PC-3 (cell line): ENCODE results near the gene CST6. TPM values are rescaled to one million over a fixed set of nuclear protein-coding genes. Genes with fewer than 3 reads are reported as not detected.

Experiments
- ATAC-seq: fragments of 200-7000 bp; cut with Tn5 transposase; 2 replicates; pipeline ENCODE4 v1.9.1; 2020; ENCODE audit warnings: mild to moderate bottlenecking, moderate library complexity
- BruUV-seq: library from RNA; stranded (reverse); fragments of 400-500 nt; replicated peaks from 2 replicates; lab custom pipeline; 2021; lab: Mats Ljungman, UMichigan
- CTCF ChIA-PET: fragments of 300-600 bp; sonication (Branson Sonifier 250); formaldehyde crosslinking; loops from one replicate; lab custom pipeline; 2022; ENCODE audit warnings: antibody characterized with exemption; lab: Charles Lee
- POLR2A ChIA-PET: fragments of 300-600 bp; sonication (Branson Sonifier 250); formaldehyde crosslinking; loops from one replicate; lab custom pipeline; 2022; ENCODE audit warnings: antibody characterized with exemption; ENCODE audit not compliant: unreplicated experiment; lab: Charles Lee
- DNase-seq: peaks from one replicate; pipeline ENCODE4 v3.0.0-alpha.2; 2015
- H2AFZ ChIP-seq: fragments of 300-600 bp; sonication (generic); 2 replicates; pipeline ENCODE4 v1.6.0; 2016; ENCODE audit warnings: antibody characterized with exemption, low read length
- H3F3A ChIP-seq: fragments of 300-600 bp; sonication (generic); one replicate; pipeline ENCODE4 v1.6.0; 2017; ENCODE audit warnings: antibody characterized with exemption, low read length, control low read depth, mild to moderate bottlenecking; ENCODE audit not compliant: unreplicated experiment
- H3K27ac ChIP-seq: fragments of 300-600 bp; sonication (generic); 2 replicates; pipeline ENCODE4 v1.5.1; 2016; ENCODE audit warnings: mild to moderate bottlenecking, low read length
- H3K27me3 ChIP-seq: fragments of 300-600 bp; sonication (generic); 2 replicates; pipeline ENCODE4 v1.6.1; 2016; ENCODE audit warnings: low read length, mixed read lengths
- H3K36me3 ChIP-seq: fragments of 300-600 bp; sonication (generic); 2 replicates; pipeline ENCODE4 v1.6.1; 2016; ENCODE audit warnings: low read depth, mixed run types, low read length, mixed read lengths
- H3K4me1 ChIP-seq: fragments of 300-600 bp; sonication (generic); 2 replicates; pipeline ENCODE4 v1.5.1; 2016; ENCODE audit warnings: low read length; ENCODE audit not compliant: insufficient read depth
- H3K4me2 ChIP-seq: fragments of 300-600 bp; sonication (generic); 2 replicates; pipeline ENCODE4 v1.6.0; 2016; ENCODE audit warnings: low read length
- H3K4me3 ChIP-seq: fragments of 300-600 bp; sonication (generic); 2 replicates; pipeline ENCODE4 v1.5.1; 2016; ENCODE audit warnings: mild to moderate bottlenecking, low read length, mixed read lengths
- H3K79me2 ChIP-seq: fragments of 300-600 bp; sonication (generic); 2 replicates; pipeline ENCODE4 v1.6.1; 2017; ENCODE audit warnings: low read length, mixed read lengths
- H3K9ac ChIP-seq: fragments of 300-600 bp; sonication (generic); 2 replicates; pipeline ENCODE4 v1.6.0; 2016; ENCODE audit warnings: mild to moderate bottlenecking, low read length
- H3K9me2 ChIP-seq: fragments of 300-600 bp; sonication (generic); replicated peaks from 2 replicates; pipeline ENCODE4 v1.6.1; 2016; ENCODE audit warnings: mixed run types, low read length, mixed read lengths
- H3K9me3 ChIP-seq: fragments of 300-600 bp; sonication (generic); 2 replicates; pipeline ENCODE4 v1.6.1; 2016; ENCODE audit warnings: low read length, mixed read lengths
- H4K20me1 ChIP-seq: fragments of 300-600 bp; sonication (generic); 2 replicates; pipeline ENCODE4 v1.6.1; 2016; ENCODE audit warnings: low read length, mixed read lengths
- CTCF ChIP-seq: fragments of 300-600 bp; sonication (generic); conservative IDR thresholded peaks from 2 replicates; pipeline ENCODE4 v1.5.1; 2017; ENCODE audit warnings: antibody characterized with exemption, low read depth, mild to moderate bottlenecking, low read length
- EZH2 ChIP-seq: fragments of 300-600 bp; sonication (generic); IDR thresholded peaks from one replicate; pipeline ENCODE4 v1.6.1; 2017; ENCODE audit warnings: antibody characterized with exemption, mild to moderate bottlenecking, low read length; ENCODE audit not compliant: unreplicated experiment
- EZH2phosphoT487 ChIP-seq: fragments of 300-600 bp; sonication (generic); IDR thresholded peaks from 2 replicates; pipeline ENCODE4 v1.6.1; 2018; ENCODE audit warnings: mild to moderate bottlenecking, antibody characterized with exemption, low read length, borderline replicate concordance
- intact Hi-C: fragments of 100-400 bp; cut with micrococcal nuclease; formaldehyde crosslinking; loops from 2 replicates; pipeline ENCODE4 v1.9.0; 2023
- total RNA-seq: library from RNA; depleted of rRNA; stranded (reverse); fragments of >200 nt; gene quantifications from 2 replicates; pipeline ENCODE4 v1.2.3, GENCODE V29; 2014

The CST6 gene
- total RNA-seq, 1 experiment from 2014 or later, result 84.2 TPM

GRCh38 chr11:66020212-66020611 is 8.4 kb downstream of the CST6 start:
- 0 out of 2 replicates have a peak overlapping the region, but pooled peaks have one; percentile 5 for H3K4me2 ChIP-seq
- no peak overlapping the region for H3K9ac ChIP-seq
- no peaks in the 10 kb centered on the region for H4K20me1 ChIP-seq
- no peaks in the 10 kb centered on the region for H3K9me3 ChIP-seq
- ATAC-seq (no peak), DNase-seq (no peak)
- no peaks in the 10 kb centered on the region for H3F3A ChIP-seq
- no peaks in the 10 kb centered on the region for H3K36me3 ChIP-seq
- H3K4me3 ChIP-seq, result no peak overlapping the region
- peaks cover 35% of the 10 kb centered on the region for H3K4me1 ChIP-seq
- intact Hi-C loops, result no loop called here
- H3K79me2 ChIP-seq, result no peaks in the 10 kb centered on the region
- no peak overlapping the region for H2AFZ ChIP-seq
- ChIA-PET POLR2A (no interaction called here), CTCF (no interaction called here)
- H3K27ac ChIP-seq, result no peak overlapping the region
- TF ChIP-seq EZH2 (no peak), CTCF (no peak), EZH2phosphoT487 (no peak)
- BruUV-seq, result no TSS peak
- no peaks in the 10 kb centered on the region for H3K27me3 ChIP-seq
- H3K9me2 ChIP-seq, result no peaks in the 10 kb centered on the region

- no peaks in the 10 kb centered on the region for H3K36me3 ChIP-seq
- no peak overlapping the region for H3K27ac ChIP-seq
- no peaks in the 10 kb centered on the region for H3K27me3 ChIP-seq
- DNase-seq, result peak; percentile 93
- H3K4me2 ChIP-seq, result peak overlapping the region; percentile 65
- no peak overlapping the region for H2AFZ ChIP-seq
- H3K79me2 ChIP-seq, result no peaks in the 10 kb centered on the region
- intact Hi-C loops, result no loop called here
- peak; percentile 93 for ATAC-seq
- POLR2A ChIA-PET, result interaction anchor here (0.7 kb wide), 1 partner anchor 103 kb away, joined by 3 read pairs; no protein-coding TSS in a partner anchor
- H4K20me1 ChIP-seq, result no peaks in the 10 kb centered on the region
- no peaks in the 10 kb centered on the region for H3K9me3 ChIP-seq
- CTCF ChIA-PET, result interaction anchor here (0.5 to 0.9 kb wide), 3 partner anchors 24 to 627 kb away, joined by 3 to 8 read pairs (median 4); no protein-coding TSS in a partner anchor
- no peak overlapping the region for H3K9ac ChIP-seq
- no peak overlapping the region; the same call in 1 of the 2 replicates for H3K4me3 ChIP-seq
- peaks cover 29% of the 10 kb centered on the region for H3K4me1 ChIP-seq
- no TSS peak for BruUV-seq
- no peaks in the 10 kb centered on the region for H3K9me2 ChIP-seq
- TF ChIP-seq EZH2phosphoT487, result no peak
- no peak for TF ChIP-seq CTCF
- no peak for TF ChIP-seq EZH2
- no peaks in the 10 kb centered on the region for H3F3A ChIP-seq
These were observed 9.0 kb downstream of the CST6 start for GRCh38 chr11:66020618-66021357.
